Peyer's patch (tissue), 4 donors: ENCODE data around the gene ZNF214.

Experiments used
- POLR2A ChIP-seq, 2 donors: fragments of 450-650 bp; IDR thresholded peaks; one replicate each; pipeline ENCODE4 v1.5.1; 2017; ENCODE audit warnings: antibody characterized with exemption in 2 of 2, mild to moderate bottlenecking in 2 of 2, moderate library complexity in 2 of 2
- TF ChIP-seq, protein P1 (sequence below), 6 experiments: fragments of 450-650 bp in 4 of 6; fragments of 200-600 bp in 2 of 6; sonication (generic) in 1 of 6; IDR thresholded peaks; one replicate each; pipeline ENCODE4 v1.5.1; 2017 to 2019; ENCODE audit warnings: antibody characterized with exemption in 6 of 6, mild to moderate bottlenecking in 3 of 6, moderate library complexity in 1 of 6

DNA sequence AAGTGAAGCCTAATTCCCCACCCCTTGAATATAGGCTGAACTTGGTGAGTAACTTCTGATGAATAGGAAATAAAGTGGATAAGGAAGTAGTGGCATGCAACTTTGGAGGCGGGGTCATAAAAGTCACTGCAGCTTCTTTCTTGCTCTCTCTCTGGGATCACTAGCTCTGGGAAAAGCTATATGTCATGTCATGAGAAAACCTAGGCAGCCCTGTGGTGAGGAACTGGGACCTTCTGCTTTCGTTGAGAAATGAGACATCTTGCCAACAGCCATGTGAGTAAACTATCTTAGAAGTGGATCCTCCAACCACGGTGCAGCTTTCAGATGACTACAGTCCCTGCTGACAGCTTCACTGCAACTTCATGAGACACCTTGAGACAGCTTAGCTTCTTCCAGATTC lies 15.7 kb downstream of the ZNF214 start:
- TF ChIP-seq, protein P1, sequence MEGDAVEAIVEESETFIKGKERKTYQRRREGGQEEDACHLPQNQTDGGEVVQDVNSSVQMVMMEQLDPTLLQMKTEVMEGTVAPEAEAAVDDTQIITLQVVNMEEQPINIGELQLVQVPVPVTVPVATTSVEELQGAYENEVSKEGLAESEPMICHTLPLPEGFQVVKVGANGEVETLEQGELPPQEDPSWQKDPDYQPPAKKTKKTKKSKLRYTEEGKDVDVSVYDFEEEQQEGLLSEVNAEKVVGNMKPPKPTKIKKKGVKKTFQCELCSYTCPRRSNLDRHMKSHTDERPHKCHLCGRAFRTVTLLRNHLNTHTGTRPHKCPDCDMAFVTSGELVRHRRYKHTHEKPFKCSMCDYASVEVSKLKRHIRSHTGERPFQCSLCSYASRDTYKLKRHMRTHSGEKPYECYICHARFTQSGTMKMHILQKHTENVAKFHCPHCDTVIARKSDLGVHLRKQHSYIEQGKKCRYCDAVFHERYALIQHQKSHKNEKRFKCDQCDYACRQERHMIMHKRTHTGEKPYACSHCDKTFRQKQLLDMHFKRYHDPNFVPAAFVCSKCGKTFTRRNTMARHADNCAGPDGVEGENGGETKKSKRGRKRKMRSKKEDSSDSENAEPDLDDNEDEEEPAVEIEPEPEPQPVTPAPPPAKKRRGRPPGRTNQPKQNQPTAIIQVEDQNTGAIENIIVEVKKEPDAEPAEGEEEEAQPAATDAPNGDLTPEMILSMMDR (IDR thresholded peaks at IDR 0.05), result no peak
- TF ChIP-seq POLR2A (IDR thresholded peaks at IDR 0.05), result no peak
